K562 (cell line): ENCODE data around the gene FGD6. TPM values are rescaled to one million over a fixed set of nuclear protein-coding genes. Genes with fewer than 3 reads are reported as not detected.

Experiments
- ATAC-seq: fragments of 200-7000 bp; cut with Tn5 transposase; 3 replicates; pipeline ENCODE4 v1.9.1; 2020; ENCODE audit warnings: moderate library complexity
- BruUV-seq: library from RNA; stranded (reverse); fragments of 400-500 nt; replicated peaks from 2 replicates; lab custom pipeline; 2021; lab: Mats Ljungman, UMichigan
- CTCF ChIA-PET: fragments of 300-600 bp; formaldehyde crosslinking; extraction: SDS; loops from one replicate; lab custom pipeline; 2021; ENCODE audit warnings: low intra/inter-chr PET ratio; lab: Yijun Ruan, JAX
- POLR2A ChIA-PET: fragments of 300-600, 350-650 bp; sonication (Branson Sonifier 250); formaldehyde crosslinking; extraction: SDS; loops from one replicate; lab custom pipeline; 2021; ENCODE audit warnings: antibody characterized with exemption, inconsistent platforms; lab: Yijun Ruan, JAX
- DNase-seq, 4 experiments: peaks; one replicate each; pipeline versions ENCODE4 v3.0.0 to v3.0.0-alpha.2; 2011 to 2018; ENCODE audit warnings: low spot score in 3 of 4, mixed read lengths in 3 of 4; ENCODE audit errors: extremely low read depth in 1 of 4
- FAIRE-seq: peaks from 2 replicates; lab custom pipeline; 2011; peaks lifted over from hg19 to GRCh38; lab: Jason Lieb, UNC
- H2AFZ ChIP-seq: 2 replicates; pipeline ENCODE4 v1.6.0; 2011; ENCODE audit warnings: low read depth, low read length, control low read depth, inconsistent platforms
- H3K27ac ChIP-seq: fragments of 200-600 bp; 3 replicates; pipeline ENCODE4 v1.8.0; 2011; ENCODE audit warnings: low read depth, mild to moderate bottlenecking, control low read depth, inconsistent platforms, low read length, moderate library complexity, mixed read lengths; ENCODE audit errors: extremely low read depth
- H3K27me3 ChIP-seq, 2 experiments: fragments of 300-600 bp in 1 of 2; 2 replicates in 1 of 2; 3 replicates in 1 of 2; pipeline versions ENCODE4 v1.6.0 to v1.8.0; 2011; ENCODE audit warnings: inconsistent platforms in 2 of 2, low read length in 2 of 2, mild to moderate bottlenecking in 1 of 2, mixed read lengths in 1 of 2, moderate library complexity in 1 of 2; ENCODE audit not compliant: control insufficient read depth in 2 of 2, insufficient read depth in 2 of 2
- H3K36me3 ChIP-seq: fragments of 300-600 bp; 3 replicates; pipeline ENCODE4 v1.8.0; 2011; ENCODE audit warnings: mild to moderate bottlenecking, low read length, inconsistent platforms; ENCODE audit not compliant: control insufficient read depth, insufficient read depth
- H3K4me1 ChIP-seq, 2 experiments: fragments of 200-600 bp in 1 of 2; replicated peaks in 1 of 2; 2 replicates in 1 of 2; 3 replicates in 1 of 2; pipeline versions ENCODE4 v1.5.1 to v1.8.0; 2011; ENCODE audit warnings: inconsistent platforms in 2 of 2, low read length in 2 of 2, mild to moderate bottlenecking in 1 of 2, mixed read lengths in 1 of 2, moderate library complexity in 1 of 2; ENCODE audit not compliant: control insufficient read depth in 2 of 2, insufficient read depth in 2 of 2
- H3K4me2 ChIP-seq: 2 replicates; pipeline ENCODE4 v1.6.1; 2011; ENCODE audit warnings: low read length, control low read depth, inconsistent platforms, mixed read lengths; ENCODE audit not compliant: insufficient read depth
- H3K4me3 ChIP-seq: fragments of 200-600 bp; sonication (generic), shearing (Covaris generic); 2 replicates; pipeline ENCODE4 v1.5.1; 2016; ENCODE audit warnings: control low read depth, inconsistent platforms
- H3K79me2 ChIP-seq: fragments of 200-600 bp; 3 replicates; pipeline ENCODE4 v1.8.0; 2011; ENCODE audit warnings: low read length, inconsistent platforms; ENCODE audit not compliant: control insufficient read depth, insufficient read depth
- H3K9ac ChIP-seq, 2 experiments: 2 replicates each; pipeline versions ENCODE4 v1.6.0 to v1.6.1; 2011; ENCODE audit warnings: low read depth in 2 of 2, low read length in 2 of 2, control low read depth in 1 of 2, inconsistent platforms in 1 of 2, mild to moderate bottlenecking in 1 of 2, mixed read lengths in 1 of 2; ENCODE audit not compliant: insufficient read depth in 1 of 2
- H3K9me1 ChIP-seq: one replicate; pipeline ENCODE4 v1.6.0; 2011; ENCODE audit warnings: inconsistent platforms, mild to moderate bottlenecking, low read length, moderate library complexity; ENCODE audit not compliant: control insufficient read depth, insufficient read depth
- H3K9me3 ChIP-seq: replicated peaks from 2 replicates; pipeline ENCODE4 v1.5.1; 2011; ENCODE audit warnings: low read depth, low read length, inconsistent platforms; ENCODE audit not compliant: control insufficient read depth, insufficient read depth
- H4K20me1 ChIP-seq: replicated peaks from 2 replicates; pipeline ENCODE4 v1.6.1; 2011; ENCODE audit warnings: low read length, inconsistent platforms, mixed read lengths; ENCODE audit not compliant: control insufficient read depth, insufficient read depth
- ADNP ChIP-seq: fragments of 200-800 bp; sonication (Bioruptor generic); IDR thresholded peaks from 2 replicates; pipeline ENCODE4 v1.6.1; 2016; ENCODE audit warnings: missing genetic modification characterization, missing compliant biosample characterization
- ARID1B ChIP-seq: fragments of 450-650 bp; IDR thresholded peaks from 2 replicates; pipeline ENCODE4 v1.6.1; 2016; ENCODE audit warnings: antibody characterized with exemption, mild to moderate bottlenecking, inconsistent platforms
- BACH1 ChIP-seq: fragments of 200-800 bp; sonication (Bioruptor generic); IDR thresholded peaks from 2 replicates; pipeline ENCODE4 v1.6.1; 2016; ENCODE audit warnings: missing genetic modification characterization, missing compliant biosample characterization
- DPF2 ChIP-seq: fragments of 450-650 bp; IDR thresholded peaks from 2 replicates; pipeline ENCODE4 v1.6.1; 2016
- GATA2 ChIP-seq: sonication (generic); formaldehyde crosslinking; IDR thresholded peaks from 2 replicates; pipeline ENCODE4 v1.4.0; 2020; ENCODE audit warnings: mild to moderate bottlenecking, missing genetic modification reagents
- KAT8 ChIP-seq: fragments of 450-650 bp; IDR thresholded peaks from 2 replicates; pipeline ENCODE4 v1.6.1; 2016; ENCODE audit warnings: low read depth, mild to moderate bottlenecking
- SMARCA5 ChIP-seq: fragments of 450-650 bp; IDR thresholded peaks from 2 replicates; pipeline ENCODE4 v1.6.1; 2016
- SRSF7 ChIP-seq: fragments of 200-400 bp; formaldehyde crosslinking; optimal IDR thresholded peaks from 2 replicates; pipeline ENCODE3; 2017; ENCODE audit warnings: mild to moderate bottlenecking, low read depth, low read length
- ZKSCAN8 ChIP-seq: fragments of 200-800 bp; sonication (Bioruptor generic); IDR thresholded peaks from 2 replicates; pipeline ENCODE4 v1.6.1; 2016; ENCODE audit warnings: missing genetic modification characterization, missing compliant biosample characterization
- ZNF121 ChIP-seq: sonication (generic); formaldehyde crosslinking; conservative IDR thresholded peaks from 2 replicates; pipeline ENCODE4 v1.8.0; 2022; ENCODE audit warnings: missing genetic modification reagents
- ZNF175 ChIP-seq: fragments of 200-800 bp; sonication (Bioruptor generic); IDR thresholded peaks from 2 replicates; pipeline ENCODE4 v1.6.1; 2016; ENCODE audit warnings: low read depth, mild to moderate bottlenecking, missing genetic modification characterization, missing compliant biosample characterization
- ZNF699 ChIP-seq: fragments of 250-450 bp; sonication (Bioruptor Pico); IDR thresholded peaks from 2 replicates; pipeline ENCODE4 v1.8.0; 2021; ENCODE audit warnings: mild to moderate bottlenecking, moderate library complexity; ENCODE audit not compliant: insufficient replicate concordance
- whole genome bisulfite sequencing: fragments of 100-300 bp; shearing (Covaris generic); methylation state at CpG from one replicate; pipeline ENCODE4 v1.1.6; 2016; ENCODE audit warnings: low coverage, mixed read lengths; ENCODE audit not compliant: insufficient coverage; ENCODE audit errors: missing lambda C conversion rate; 5-methylcytosine and 5-hydroxymethylcytosine counted together
- in situ Hi-C: fragments of 300-500 bp; cut with MboI; formaldehyde crosslinking; loops from 4 replicates; pipeline ENCODE4 v1.15.0; 2018; ENCODE audit warnings: inconsistent platforms, mixed read lengths
- intact Hi-C: fragments of 100-400 bp; cut with micrococcal nuclease; formaldehyde crosslinking; loops from 2 replicates; pipeline ENCODE4 v1.14.2; 2022
- polyA plus RNA-seq, 8 experiments: library from polyadenylated mRNA; depleted of rRNA in 4 of 8; stranded (reverse) in 5 of 8; unstranded in 3 of 8; fragments of >200 nt; fragmentation: Nextera tagmentation in 2 of 8; fragmentation: Illumina TruSeq in 1 of 8; extraction: Ambion mirVana in 2 of 8; extraction: Trizol in 1 of 8; gene quantifications; 2 replicates each; pipeline versions ENCODE4 v1.2.1 to v1.2.3, GENCODE V29; 2011 to 2014; ENCODE audit warnings: inconsistent platforms in 1 of 8, missing spikeins in 1 of 8
- total RNA-seq, 7 experiments: library from RNA; depleted of rRNA in 6 of 7; stranded (reverse); fragments of >200 nt in 6 of 7; fragmentation: Illumina TruSeq in 2 of 7; extraction: Trizol in 2 of 7; gene quantifications; 2 replicates each; pipeline versions ENCODE4 v1.2.1 to v1.2.3, GENCODE V29; 2011 to 2021; ENCODE audit warnings: low replicate concordance in 1 of 7
- TF ChIP-seq, protein P1 (sequence below): fragments of 150-350 bp; IDR thresholded peaks from 2 replicates; pipeline ENCODE4 v1.6.1; 2014; ENCODE audit warnings: low read depth, mild to moderate bottlenecking, low read length, borderline replicate concordance

FGD6 gene
- total and polyA plus RNA-seq, 9 of the 15 experiments (the other 6 are each of a cell fraction or from before 2014, with no cell fraction given) = 1.5 to 11.1 (median 5.8) TPM

- DNase-seq = no peak
- TF ChIP-seq ZKSCAN8 (CRISPR knock-in tag) = no peak
- TF ChIP-seq KAT8 = no peak
- no peak for TF ChIP-seq BACH1 (tag)
- TF ChIP-seq ZNF121 = no peak
- no peak for TF ChIP-seq ADNP
- no peak for TF ChIP-seq ZNF175 (CRISPR knock-in tag)
- TF ChIP-seq, protein P1, sequence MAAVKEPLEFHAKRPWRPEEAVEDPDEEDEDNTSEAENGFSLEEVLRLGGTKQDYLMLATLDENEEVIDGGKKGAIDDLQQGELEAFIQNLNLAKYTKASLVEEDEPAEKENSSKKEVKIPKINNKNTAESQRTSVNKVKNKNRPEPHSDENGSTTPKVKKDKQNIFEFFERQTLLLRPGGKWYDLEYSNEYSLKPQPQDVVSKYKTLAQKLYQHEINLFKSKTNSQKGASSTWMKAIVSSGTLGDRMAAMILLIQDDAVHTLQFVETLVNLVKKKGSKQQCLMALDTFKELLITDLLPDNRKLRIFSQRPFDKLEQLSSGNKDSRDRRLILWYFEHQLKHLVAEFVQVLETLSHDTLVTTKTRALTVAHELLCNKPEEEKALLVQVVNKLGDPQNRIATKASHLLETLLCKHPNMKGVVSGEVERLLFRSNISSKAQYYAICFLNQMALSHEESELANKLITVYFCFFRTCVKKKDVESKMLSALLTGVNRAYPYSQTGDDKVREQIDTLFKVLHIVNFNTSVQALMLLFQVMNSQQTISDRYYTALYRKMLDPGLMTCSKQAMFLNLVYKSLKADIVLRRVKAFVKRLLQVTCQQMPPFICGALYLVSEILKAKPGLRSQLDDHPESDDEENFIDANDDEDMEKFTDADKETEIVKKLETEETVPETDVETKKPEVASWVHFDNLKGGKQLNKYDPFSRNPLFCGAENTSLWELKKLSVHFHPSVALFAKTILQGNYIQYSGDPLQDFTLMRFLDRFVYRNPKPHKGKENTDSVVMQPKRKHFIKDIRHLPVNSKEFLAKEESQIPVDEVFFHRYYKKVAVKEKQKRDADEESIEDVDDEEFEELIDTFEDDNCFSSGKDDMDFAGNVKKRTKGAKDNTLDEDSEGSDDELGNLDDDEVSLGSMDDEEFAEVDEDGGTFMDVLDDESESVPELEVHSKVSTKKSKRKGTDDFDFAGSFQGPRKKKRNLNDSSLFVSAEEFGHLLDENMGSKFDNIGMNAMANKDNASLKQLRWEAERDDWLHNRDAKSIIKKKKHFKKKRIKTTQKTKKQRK = no peak
- TF ChIP-seq GATA2 (CRISPR knock-in tag) = no peak
- TF ChIP-seq ZNF699 (CRISPR knock-in tag) = no peak
- TF ChIP-seq ARID1B = no peak
- no peak for TF ChIP-seq SRSF7
- TF ChIP-seq DPF2 = no peak
- TF ChIP-seq SMARCA5 = no peak
- 83% methylated on average over 1 of the region's 1 CpG for WGBS
- Histone ChIP-seq H3K9ac (no peak overlapping the region), H3K4me3 (no peak overlapping the region), H3K79me2 (peaks cover 71% of the 10 kb centered on the region), H3K36me3 (peaks cover 3% of the 10 kb centered on the region; the same call in 1 of the 3 replicates), H3K9me3 (no peaks in the 10 kb centered on the region), H3K27ac (no peak overlapping the region), H3K9me1 (no peaks in the 10 kb centered on the region), H3K4me2 (no peak overlapping the region), H3K27me3 (no peaks in the 10 kb centered on the region), H4K20me1 (no peaks in the 10 kb centered on the region), H3K4me1 (peaks cover 14 to 17% of the 10 kb centered on the region in 2 experiments; a peak in 4 of 5 replicates), H2AFZ (no peak overlapping the region)
- ChIA-PET CTCF (no interaction called here), POLR2A (no interaction called here)
- BruUV-seq = no TSS peak
- no peak for ATAC-seq
- in situ Hi-C loops (no loop called here), intact Hi-C loops (no loop called here)
- FAIRE-seq = no peak
These were observed 8.5 kb upstream of the FGD6 start for GRCh38 chr12:95225645-95226212.
